Breast epithelium (tissue), 4 donors: Measurements from ENCODE around the gene TEN1. TPM values are rescaled to one million over a fixed set of nuclear protein-coding genes. Genes with fewer than 3 reads are reported as not detected.

Source experiments
- DNase-seq, 2 donors: peaks; one replicate each; pipeline ENCODE4 v3.0.0-alpha.2; 2019; ENCODE audit warnings: low spot score in 2 of 2
- H3K27ac ChIP-seq, 2 donors: fragments of 200-600 bp; sonication (generic) in 1 of 2; one replicate each; pipeline ENCODE4 v1.5.1; 2016 to 2019; ENCODE audit warnings: mild to moderate bottlenecking in 1 of 2
- H3K27me3 ChIP-seq, 2 donors: fragments of 200-600 bp; sonication (generic) in 1 of 2; one replicate each; pipeline versions ENCODE4 v1.5.1 to v1.6.0; 2017 to 2019; ENCODE audit warnings: control low read depth in 1 of 2, mild to moderate bottlenecking in 1 of 2
- H3K36me3 ChIP-seq: fragments of 200-600 bp; one replicate; pipeline ENCODE4 v1.5.1; 2019
- H3K4me1 ChIP-seq, 2 donors: fragments of 200-600 bp; sonication (generic); one replicate each; pipeline ENCODE4 v1.5.1; 2016 to 2019; ENCODE audit warnings: control low read depth in 1 of 2
- H3K4me3 ChIP-seq, 3 donors: fragments of 200-600 bp; sonication (generic); 1 replicate in 2 of 3; 2 replicates in 1 of 3; pipeline ENCODE4 v1.5.1; 2016 to 2019; ENCODE audit warnings: mild to moderate bottlenecking in 3 of 3, moderate library complexity in 2 of 3
- H3K9me3 ChIP-seq, 2 donors: fragments of 200-600 bp; sonication (generic) in 1 of 2; one replicate each; pipeline ENCODE4 v1.5.1; 2016 to 2019; ENCODE audit warnings: control low read depth in 1 of 2
- POLR2A ChIP-seq: fragments of 450-650 bp; IDR thresholded peaks from one replicate; pipeline ENCODE4 v1.6.1; 2016; ENCODE audit warnings: antibody characterized with exemption, mild to moderate bottlenecking, moderate library complexity
- POLR2AphosphoS5 ChIP-seq, 3 donors: sonication (generic); formaldehyde crosslinking; IDR thresholded peaks; one replicate each; pipeline ENCODE4 v1.6.1; 2017; ENCODE audit warnings: antibody characterized with exemption in 3 of 3
- intact Hi-C: fragments of 100-400 bp; cut with DNase I; formaldehyde crosslinking; loops from one replicate; pipeline ENCODE4 v1.15.1; 2023; ENCODE audit warnings: low total_unique reads
- total RNA-seq, 3 donors: library from RNA; depleted of rRNA; stranded (reverse); fragments of >200 nt; gene quantifications; one replicate each; pipeline ENCODE4 v1.1.0, GENCODE V29; 2016
- TF ChIP-seq, protein P1 (sequence below), 3 donors: fragments of 450-650 bp; IDR thresholded peaks; one replicate each; pipeline ENCODE4 v1.5.1; 2016 to 2017; ENCODE audit warnings: antibody characterized with exemption in 3 of 3, mild to moderate bottlenecking in 3 of 3, moderate library complexity in 3 of 3

TEN1 gene, protein sequence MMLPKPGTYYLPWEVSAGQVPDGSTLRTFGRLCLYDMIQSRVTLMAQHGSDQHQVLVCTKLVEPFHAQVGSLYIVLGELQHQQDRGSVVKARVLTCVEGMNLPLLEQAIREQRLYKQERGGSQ
- total RNA-seq = 10 to 100 TPM; 16.7 to 30.2 (median 26.8) TPM

DNA sequence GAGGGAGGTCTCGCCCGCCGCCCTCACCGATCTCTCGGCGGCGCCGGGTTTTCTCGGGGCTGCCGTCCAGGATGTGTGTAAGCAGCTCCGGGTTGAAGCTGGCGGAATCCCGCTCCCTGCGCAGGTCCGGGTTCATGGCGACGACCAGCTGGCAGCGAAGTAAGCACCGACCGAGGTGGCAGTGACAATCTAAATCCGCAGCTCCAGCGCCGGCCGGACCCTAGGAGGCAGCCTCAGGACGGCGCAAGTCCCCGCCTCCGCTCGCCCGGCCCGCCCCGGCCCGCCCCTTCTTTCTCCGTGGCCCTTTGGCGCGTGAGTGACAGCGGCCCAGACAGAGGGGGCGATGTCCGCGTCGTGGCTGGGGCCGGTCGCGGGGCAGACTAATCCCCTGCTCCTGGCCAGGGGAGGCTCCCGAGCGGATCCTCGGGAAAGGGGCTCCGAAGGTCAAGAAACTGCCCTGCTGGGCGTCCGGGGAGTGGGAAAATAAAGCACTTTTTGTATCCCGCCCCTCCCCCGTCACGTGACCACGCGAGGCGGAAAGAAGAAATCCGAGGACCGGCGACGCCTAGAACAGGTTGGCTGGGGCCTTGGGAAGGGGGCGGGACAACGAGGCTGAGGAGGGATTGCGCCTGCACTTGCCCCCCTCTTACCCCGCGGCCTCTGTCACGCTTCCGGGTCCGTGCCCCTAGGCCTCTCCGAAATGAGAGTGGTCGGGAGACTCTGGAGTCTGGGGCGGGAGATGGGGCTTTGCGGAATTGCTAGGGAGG lies at the start of gene TEN1, which contains the start of gene ACOX1:
TEN1 (plus strand) TSS at position 303 of the 767 bp plus-strand sequence. CDS start 6,953 bp downstream, outside the sequence.
ACOX1 (minus strand) TSS at position 229 of the 767 bp plus-strand sequence; CDS start at position 136, 93 bp downstream.
- intact Hi-C loops = no loop called here
- H3K4me3 ChIP-seq = peak within 1 kb of the TSS; percentile 69 to 89 (median 72)
- peak; percentile 96 to 98 for DNase-seq
- no peaks in the 10 kb centered on the region for H3K27me3 ChIP-seq
- peak; percentile 88 for TF ChIP-seq POLR2A
- TF ChIP-seq, protein P1, sequence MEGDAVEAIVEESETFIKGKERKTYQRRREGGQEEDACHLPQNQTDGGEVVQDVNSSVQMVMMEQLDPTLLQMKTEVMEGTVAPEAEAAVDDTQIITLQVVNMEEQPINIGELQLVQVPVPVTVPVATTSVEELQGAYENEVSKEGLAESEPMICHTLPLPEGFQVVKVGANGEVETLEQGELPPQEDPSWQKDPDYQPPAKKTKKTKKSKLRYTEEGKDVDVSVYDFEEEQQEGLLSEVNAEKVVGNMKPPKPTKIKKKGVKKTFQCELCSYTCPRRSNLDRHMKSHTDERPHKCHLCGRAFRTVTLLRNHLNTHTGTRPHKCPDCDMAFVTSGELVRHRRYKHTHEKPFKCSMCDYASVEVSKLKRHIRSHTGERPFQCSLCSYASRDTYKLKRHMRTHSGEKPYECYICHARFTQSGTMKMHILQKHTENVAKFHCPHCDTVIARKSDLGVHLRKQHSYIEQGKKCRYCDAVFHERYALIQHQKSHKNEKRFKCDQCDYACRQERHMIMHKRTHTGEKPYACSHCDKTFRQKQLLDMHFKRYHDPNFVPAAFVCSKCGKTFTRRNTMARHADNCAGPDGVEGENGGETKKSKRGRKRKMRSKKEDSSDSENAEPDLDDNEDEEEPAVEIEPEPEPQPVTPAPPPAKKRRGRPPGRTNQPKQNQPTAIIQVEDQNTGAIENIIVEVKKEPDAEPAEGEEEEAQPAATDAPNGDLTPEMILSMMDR (IDR thresholded peaks at IDR 0.05) = peak; percentile 65 to 66 (median 65)
- TF ChIP-seq POLR2AphosphoS5 (IDR thresholded peaks at IDR 0.05) = peak; percentile 93 to 97 (median 96)
- no peaks in the 10 kb centered on the region for H3K36me3 ChIP-seq
- H3K9me3 ChIP-seq = no peaks in the 10 kb centered on the region
- peak within 1 kb of the TSS; percentile 99 to 100 for H3K27ac ChIP-seq
- H3K4me1 ChIP-seq = peaks cover 0 to 25% of the 10 kb centered on the region in 2 donors

DNA sequence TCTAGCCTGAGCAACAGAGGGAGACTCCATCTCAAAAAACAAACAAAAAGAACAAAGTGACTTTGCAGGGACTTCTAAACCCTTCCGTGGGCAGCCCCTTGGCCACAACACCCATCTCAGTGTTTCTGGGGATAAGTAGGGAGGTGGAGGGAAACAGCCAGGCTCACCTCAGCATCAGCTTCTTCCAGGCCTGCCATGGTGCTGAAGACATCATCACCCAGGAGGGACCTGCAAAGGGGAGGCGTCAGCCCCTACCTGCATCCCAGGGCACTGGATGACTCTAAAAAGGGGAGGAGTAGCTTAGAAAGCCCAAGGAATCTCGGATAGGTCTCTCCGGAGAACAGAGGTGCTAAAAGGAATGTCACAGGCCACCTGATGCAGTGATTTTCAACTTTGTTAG lies 48.0 kb upstream of the TEN1 start:
- no peaks in the 10 kb centered on the region for H3K4me1 ChIP-seq
- DNase-seq = no peak
- no peaks in the 10 kb centered on the region for H3K36me3 ChIP-seq
- H3K27ac ChIP-seq = no peak overlapping the region
- no peak overlapping the region for H3K4me3 ChIP-seq
- H3K9me3 ChIP-seq = no peaks in the 10 kb centered on the region
- TF ChIP-seq POLR2AphosphoS5 (IDR thresholded peaks at IDR 0.05) (no peak), POLR2A (no peak)
- TF ChIP-seq, protein P1 (IDR thresholded peaks at IDR 0.05) = no peak
- H3K27me3 ChIP-seq = no peaks in the 10 kb centered on the region
- intact Hi-C loops = no loop called here

DNA sequence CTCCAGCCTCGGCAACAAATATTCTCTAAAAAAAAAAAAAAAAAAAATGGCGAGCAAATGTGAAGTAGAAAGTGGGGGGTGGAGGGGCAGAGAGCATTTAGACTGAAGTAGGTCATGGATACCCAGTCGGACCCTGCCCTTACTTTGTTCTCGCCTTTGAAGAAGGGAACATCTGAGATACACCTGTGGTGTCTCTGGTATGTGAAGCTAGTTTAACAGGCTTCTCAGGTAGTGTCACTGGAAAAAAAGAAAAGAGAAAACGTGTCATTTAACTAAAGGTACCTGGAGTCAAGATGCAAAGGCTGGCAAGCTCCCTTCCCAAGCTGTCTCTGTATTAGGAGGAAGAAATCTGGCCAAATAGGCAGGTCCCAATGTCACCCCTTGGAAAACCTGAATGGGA lies 46.2 kb upstream of the TEN1 start:
- H3K27me3 ChIP-seq = no peaks in the 10 kb centered on the region
- no peaks in the 10 kb centered on the region for H3K9me3 ChIP-seq
- TF ChIP-seq, protein P1 (IDR thresholded peaks at IDR 0.05) = no peak
- no peak for TF ChIP-seq POLR2A
- no peak for TF ChIP-seq POLR2AphosphoS5 (IDR thresholded peaks at IDR 0.05)
- H3K4me1 ChIP-seq = no peaks in the 10 kb centered on the region
- H3K27ac ChIP-seq = no peak overlapping the region
- intact Hi-C loops = no loop called here
- no peak for DNase-seq
- no peaks in the 10 kb centered on the region for H3K36me3 ChIP-seq
- H3K4me3 ChIP-seq = no peak overlapping the region

DNA sequence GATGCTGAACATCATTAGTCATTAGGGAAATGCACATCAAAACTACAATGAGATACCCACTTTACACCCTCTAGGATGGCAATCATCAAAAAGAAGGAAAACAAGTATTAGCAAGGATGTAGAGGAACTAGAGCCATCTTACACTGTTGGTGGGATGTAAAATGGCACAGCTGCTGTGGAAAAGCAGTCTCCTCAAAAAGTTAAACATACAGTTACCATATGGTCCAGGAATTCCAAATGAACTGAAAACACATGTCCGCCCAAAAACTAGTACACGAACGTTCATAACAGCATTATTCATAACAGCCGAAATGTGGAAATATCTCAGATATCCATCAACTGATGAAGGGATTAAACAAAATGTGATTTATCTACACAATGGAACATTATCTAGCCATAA lies 45.2 kb upstream of the TEN1 start:
- no peak for TF ChIP-seq POLR2AphosphoS5 (IDR thresholded peaks at IDR 0.05)
- TF ChIP-seq, protein P1 (IDR thresholded peaks at IDR 0.05) = no peak

DNA sequence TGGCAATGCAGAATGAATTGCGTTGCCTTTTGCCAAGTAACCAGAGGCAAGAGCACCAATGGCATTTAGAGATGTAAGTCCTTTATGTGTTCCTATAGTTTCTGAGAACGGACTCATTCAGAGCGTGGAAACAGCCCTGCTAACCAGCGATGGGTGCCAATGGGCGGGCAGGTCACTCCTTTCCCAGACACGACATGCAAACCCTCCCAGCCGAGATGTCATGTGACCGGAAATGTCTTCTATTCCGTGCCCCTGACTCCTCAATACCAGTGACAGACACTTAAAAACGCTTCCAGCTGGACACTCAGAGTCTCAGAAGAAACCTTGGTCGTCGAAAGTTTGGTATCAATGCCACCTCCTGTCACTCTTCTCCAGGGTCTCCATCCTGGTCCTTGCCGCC lies 41.4 kb upstream of the TEN1 start:
- H3K4me1 ChIP-seq = no peaks in the 10 kb centered on the region
- no peak for DNase-seq
- no peaks in the 10 kb centered on the region for H3K27me3 ChIP-seq
- H3K27ac ChIP-seq = no peak overlapping the region
- intact Hi-C loops = no loop called here
- TF ChIP-seq POLR2AphosphoS5 (IDR thresholded peaks at IDR 0.05) (no peak), POLR2A (no peak)
- TF ChIP-seq, protein P1 (IDR thresholded peaks at IDR 0.05) = no peak
- H3K36me3 ChIP-seq = no peaks in the 10 kb centered on the region
- no peak overlapping the region for H3K4me3 ChIP-seq
- no peaks in the 10 kb centered on the region for H3K9me3 ChIP-seq

More for the DNA sequence above, 45.2 kb upstream of the TEN1 start:
- Histone ChIP-seq H3K27me3 (no peaks in the 10 kb centered on the region), H3K9me3 (no peaks in the 10 kb centered on the region), H3K27ac (no peak overlapping the region), H3K4me3 (no peak overlapping the region), H3K36me3 (no peaks in the 10 kb centered on the region), H3K4me1 (no peaks in the 10 kb centered on the region)
- DNase-seq = no peak
- intact Hi-C loops = no loop called here
